Measurements from ENCODE around the gene NHSL2. TPM values are rescaled to one million over a fixed set of nuclear protein-coding genes. Genes with fewer than 3 reads are reported as not detected.
"Not testable (repeated sequence)": the region's sequence is repeated elsewhere in the genome, so short reads cannot be mapped to it uniquely, and the experiment has no call there.

Gene NHSL2
- polyA plus RNA-seq (2013, experiment 1 of 2; ENCODE audit: insufficient read length): 19.4 TPM
- 20.7 TPM for polyA plus RNA-seq (2013, experiment 2 of 2; ENCODE audit: insufficient read length)

GRCh38 chrX:71910643-71910985 is at the start of gene NHSL2:
TSS of gene NHSL2 (plus strand) at chrX:71910845.
- DNase-seq: peak; percentile 15

GRCh38 chrX:71867680-71868079 is 43.0 kb upstream of the NHSL2 start:
- DNase-seq: no peak

GRCh38 chrX:71869566-71869965 is 41.1 kb upstream of the NHSL2 start:
- DNase-seq: not testable (repeated sequence)

GRCh38 chrX:71870208-71871098 is 40.2 kb upstream of the NHSL2 start:
- peak; percentile 9 for DNase-seq

GRCh38 chrX:71871367-71871766 is 39.3 kb upstream of the NHSL2 start:
- peak; percentile 18 for DNase-seq

GRCh38 chrX:71872542-71873458 is 37.8 kb upstream of the NHSL2 start:
- no peak for DNase-seq

- no peak for DNase-seq
These were observed 37.2 kb upstream of the NHSL2 start for GRCh38 chrX:71873459-71873833.

- not testable (repeated sequence) for DNase-seq
These were observed 33.8 kb upstream of the NHSL2 start for GRCh38 chrX:71876841-71877240.

GRCh38 chrX:71885099-71885498 is 25.5 kb upstream of the NHSL2 start:
- no peak for DNase-seq

GRCh38 chrX:71895607-71896006 is 15.0 kb upstream of the NHSL2 start:
- DNase-seq: no peak

- DNase-seq: no peak
These were observed 4.5 kb upstream of the NHSL2 start for GRCh38 chrX:71906144-71906543.

- DNase-seq: no peak
These were observed 2.3 kb upstream of the NHSL2 start for GRCh38 chrX:71908387-71908786.

GRCh38 chrX:71909956-71910355 is 689 bp upstream of the NHSL2 start:
- peak; percentile 28 for DNase-seq

- no peak for DNase-seq
These were observed 513 bp downstream of the NHSL2 start for GRCh38 chrX:71910986-71911730.

- DNase-seq: no peak
These were observed 1.0 kb downstream of the NHSL2 start for GRCh38 chrX:71911731-71912050.

- DNase-seq: no peak
These were observed 1.5 kb downstream of the NHSL2 start for GRCh38 chrX:71912156-71912555.

GRCh38 chrX:71913156-71913950 is 2.7 kb downstream of the NHSL2 start:
- no peak for DNase-seq

GRCh38 chrX:71917621-71918343 is 7.1 kb downstream of the NHSL2 start:
- peak; percentile 34 for DNase-seq

GRCh38 chrX:71919431-71919830 is 8.8 kb downstream of the NHSL2 start:
- DNase-seq: peak; percentile 84

- no peak for DNase-seq
These were observed 9.2 kb downstream of the NHSL2 start for GRCh38 chrX:71919886-71920285.

GRCh38 chrX:71922686-71923085 is 12.0 kb downstream of the NHSL2 start:
- no peak for DNase-seq

All from fibroblast of skin of scalp (primary cell).